22Rv1 (cell line): Measurements from ENCODE around the gene CUTA.
A peak's percentile ranks its signal among the peaks of the same experiment; 100 is the strongest.
"Not testable (repeated sequence)": the region's sequence is repeated elsewhere in the genome, so short reads cannot be mapped to it uniquely, and the experiment has no call there.

Experiments used
- H3K27ac ChIP-seq: fragments of 450-650 bp; 2 replicates; pipeline ENCODE4 v1.5.1; 2017
- ZFX ChIP-seq: fragments of 450-650 bp; IDR thresholded peaks from 2 replicates; pipeline ENCODE4 v1.6.1; 2017; ENCODE audit warnings: antibody characterized with exemption, borderline replicate concordance
- TF ChIP-seq, protein P1 (sequence below): fragments of 450-650 bp; IDR thresholded peaks from 2 replicates; pipeline ENCODE4 v1.5.1; 2017; ENCODE audit warnings: mild to moderate bottlenecking

Gene CUTA

DNA sequence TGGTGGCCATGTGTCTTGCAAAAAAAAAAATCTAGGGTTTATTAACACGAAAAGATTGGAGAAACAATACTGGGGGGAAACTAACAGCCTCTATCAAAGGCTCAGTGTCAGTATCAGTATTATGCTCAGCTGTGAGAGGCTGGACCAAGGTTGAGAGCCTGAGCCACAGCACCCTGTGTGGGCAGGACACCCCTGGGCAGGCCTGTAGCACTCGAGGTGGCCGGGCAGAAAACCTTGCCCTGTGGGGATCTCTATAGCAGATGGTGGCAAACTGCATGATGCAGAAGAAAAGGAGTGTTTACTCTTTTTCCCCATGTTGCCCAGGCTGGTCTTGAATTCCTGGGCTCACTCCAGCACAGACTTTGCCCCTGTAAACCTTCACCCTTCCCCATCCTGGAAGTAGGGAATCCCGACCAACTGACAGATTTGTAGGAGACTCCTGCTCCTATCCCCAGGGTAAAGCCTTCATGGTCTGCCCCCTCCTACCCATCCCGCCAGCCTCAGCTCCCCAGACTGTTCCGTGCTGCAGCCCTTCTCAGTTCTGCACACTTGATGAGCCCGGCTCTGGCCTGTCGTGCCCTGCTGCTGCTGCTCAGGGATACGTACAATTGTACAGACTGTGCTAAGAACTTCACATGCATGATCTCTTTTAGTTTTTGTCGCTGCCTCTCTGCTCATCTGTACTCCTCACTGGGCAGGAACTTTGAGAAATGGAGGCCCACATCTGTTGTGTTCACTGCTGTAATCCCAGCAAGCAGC, 34.3 kb downstream of the CUTA start:
- H3K27ac ChIP-seq: no peak overlapping the region
- no peak for TF ChIP-seq ZFX
- TF ChIP-seq, protein P1, sequence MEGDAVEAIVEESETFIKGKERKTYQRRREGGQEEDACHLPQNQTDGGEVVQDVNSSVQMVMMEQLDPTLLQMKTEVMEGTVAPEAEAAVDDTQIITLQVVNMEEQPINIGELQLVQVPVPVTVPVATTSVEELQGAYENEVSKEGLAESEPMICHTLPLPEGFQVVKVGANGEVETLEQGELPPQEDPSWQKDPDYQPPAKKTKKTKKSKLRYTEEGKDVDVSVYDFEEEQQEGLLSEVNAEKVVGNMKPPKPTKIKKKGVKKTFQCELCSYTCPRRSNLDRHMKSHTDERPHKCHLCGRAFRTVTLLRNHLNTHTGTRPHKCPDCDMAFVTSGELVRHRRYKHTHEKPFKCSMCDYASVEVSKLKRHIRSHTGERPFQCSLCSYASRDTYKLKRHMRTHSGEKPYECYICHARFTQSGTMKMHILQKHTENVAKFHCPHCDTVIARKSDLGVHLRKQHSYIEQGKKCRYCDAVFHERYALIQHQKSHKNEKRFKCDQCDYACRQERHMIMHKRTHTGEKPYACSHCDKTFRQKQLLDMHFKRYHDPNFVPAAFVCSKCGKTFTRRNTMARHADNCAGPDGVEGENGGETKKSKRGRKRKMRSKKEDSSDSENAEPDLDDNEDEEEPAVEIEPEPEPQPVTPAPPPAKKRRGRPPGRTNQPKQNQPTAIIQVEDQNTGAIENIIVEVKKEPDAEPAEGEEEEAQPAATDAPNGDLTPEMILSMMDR: no peak

DNA sequence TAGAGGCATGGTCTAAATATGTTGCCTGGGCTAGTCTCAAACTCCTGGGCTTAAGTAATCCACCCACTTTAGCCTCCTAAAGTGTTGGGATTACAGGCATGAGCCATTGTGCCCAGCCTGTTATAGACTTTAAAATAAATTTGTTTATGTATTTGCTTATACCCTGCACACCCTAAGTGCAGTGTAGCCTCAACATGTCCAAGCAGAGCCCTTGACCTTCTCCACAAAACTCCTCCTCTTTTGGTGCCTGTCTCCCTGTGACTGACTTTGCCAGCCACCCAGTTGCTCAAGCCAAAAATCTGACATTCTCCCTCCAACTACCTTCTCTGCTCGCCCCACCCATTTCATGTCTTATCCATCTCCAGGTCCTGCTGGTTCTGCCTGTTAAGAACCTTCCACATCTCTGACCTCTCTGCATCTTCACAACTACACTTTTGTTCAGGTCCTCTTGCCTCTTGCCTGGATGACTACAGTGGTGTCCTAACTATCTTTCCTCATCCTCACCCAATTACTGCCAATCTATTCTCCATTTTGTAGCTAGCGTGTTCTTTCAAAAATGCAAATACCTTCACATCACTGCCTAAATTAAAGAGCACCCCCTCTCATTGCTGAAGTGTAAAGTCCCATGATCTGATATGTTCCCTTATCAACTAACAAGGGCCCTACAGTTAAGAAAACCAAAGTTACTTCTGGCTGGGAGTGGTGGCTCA, 37.5 kb downstream of the CUTA start:
- H3K27ac ChIP-seq: no peak overlapping the region
- TF ChIP-seq, protein P1: no peak

DNA sequence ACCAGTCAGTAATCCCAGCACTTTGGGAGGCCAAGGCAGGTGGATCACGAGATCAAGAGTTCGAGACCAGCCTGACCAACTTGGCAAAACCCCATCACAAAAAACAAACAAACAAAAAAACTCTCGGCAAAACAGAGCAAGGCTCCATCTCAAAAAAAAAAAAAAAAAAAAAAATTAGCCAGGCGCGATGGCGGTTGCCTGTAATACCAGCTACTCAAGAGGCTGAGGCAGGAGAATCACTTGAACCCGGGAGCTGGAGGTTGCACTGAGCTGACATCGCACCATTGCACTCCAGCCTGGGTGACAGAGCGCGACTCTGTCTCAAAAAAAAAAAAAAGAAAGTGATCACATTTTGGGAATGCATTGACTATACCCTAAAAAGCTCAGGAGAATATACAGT, 38.7 kb downstream of the CUTA start:
- H3K27ac ChIP-seq: not testable (repeated sequence)

DNA sequence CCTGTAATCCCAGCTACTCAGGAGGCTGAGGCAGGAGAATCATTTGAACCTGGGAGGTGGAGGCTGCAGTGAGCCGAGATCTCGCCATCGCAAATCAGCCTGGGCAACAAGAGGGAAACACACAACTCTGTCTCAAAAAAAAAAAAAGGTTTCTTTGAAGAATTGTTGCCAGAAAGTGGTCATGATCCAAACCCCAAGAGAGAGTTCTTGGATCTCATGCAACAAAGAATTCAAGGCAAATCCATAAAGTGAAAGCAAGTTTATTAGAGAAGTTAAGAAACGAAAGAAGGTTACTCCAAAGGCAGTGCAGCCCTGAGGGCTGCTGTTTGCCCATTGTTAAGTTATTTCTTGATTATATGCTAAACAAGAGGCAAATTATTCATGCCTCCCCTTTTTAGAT, 40.7 kb downstream of the CUTA start:
- no peak overlapping the region for H3K27ac ChIP-seq
- TF ChIP-seq, protein P1: no peak
- no peak for TF ChIP-seq ZFX

DNA sequence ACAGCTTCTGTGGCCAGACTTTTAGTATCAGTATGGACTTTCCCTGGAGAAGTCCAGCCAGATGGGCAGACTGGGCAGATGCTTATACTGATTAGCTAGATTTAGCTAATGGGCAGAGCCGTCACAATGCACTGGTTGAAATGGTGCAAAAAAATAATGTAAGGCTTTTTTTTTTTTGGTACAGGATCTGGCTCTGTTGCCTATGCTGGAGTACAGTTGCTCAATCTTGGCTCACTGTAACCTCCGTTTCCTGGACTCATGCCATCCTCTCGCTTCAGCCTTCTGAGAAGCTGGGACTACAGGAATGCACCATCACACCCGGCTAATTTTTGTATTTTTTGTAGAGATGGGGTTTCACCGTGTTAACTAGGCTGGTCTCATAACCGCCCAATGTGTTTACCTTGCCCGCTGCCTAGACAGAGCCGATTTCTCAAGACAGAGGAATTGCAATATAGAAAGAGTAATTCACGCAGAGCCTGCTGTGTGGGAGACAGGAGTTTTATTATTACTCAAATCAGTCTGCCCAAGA, 42.7 kb downstream of the CUTA start:
- H3K27ac ChIP-seq: peak overlapping the region; percentile 65
- no peak for TF ChIP-seq ZFX
- TF ChIP-seq, protein P1: peak; percentile 1; the same call in 1 of the 2 replicates

DNA sequence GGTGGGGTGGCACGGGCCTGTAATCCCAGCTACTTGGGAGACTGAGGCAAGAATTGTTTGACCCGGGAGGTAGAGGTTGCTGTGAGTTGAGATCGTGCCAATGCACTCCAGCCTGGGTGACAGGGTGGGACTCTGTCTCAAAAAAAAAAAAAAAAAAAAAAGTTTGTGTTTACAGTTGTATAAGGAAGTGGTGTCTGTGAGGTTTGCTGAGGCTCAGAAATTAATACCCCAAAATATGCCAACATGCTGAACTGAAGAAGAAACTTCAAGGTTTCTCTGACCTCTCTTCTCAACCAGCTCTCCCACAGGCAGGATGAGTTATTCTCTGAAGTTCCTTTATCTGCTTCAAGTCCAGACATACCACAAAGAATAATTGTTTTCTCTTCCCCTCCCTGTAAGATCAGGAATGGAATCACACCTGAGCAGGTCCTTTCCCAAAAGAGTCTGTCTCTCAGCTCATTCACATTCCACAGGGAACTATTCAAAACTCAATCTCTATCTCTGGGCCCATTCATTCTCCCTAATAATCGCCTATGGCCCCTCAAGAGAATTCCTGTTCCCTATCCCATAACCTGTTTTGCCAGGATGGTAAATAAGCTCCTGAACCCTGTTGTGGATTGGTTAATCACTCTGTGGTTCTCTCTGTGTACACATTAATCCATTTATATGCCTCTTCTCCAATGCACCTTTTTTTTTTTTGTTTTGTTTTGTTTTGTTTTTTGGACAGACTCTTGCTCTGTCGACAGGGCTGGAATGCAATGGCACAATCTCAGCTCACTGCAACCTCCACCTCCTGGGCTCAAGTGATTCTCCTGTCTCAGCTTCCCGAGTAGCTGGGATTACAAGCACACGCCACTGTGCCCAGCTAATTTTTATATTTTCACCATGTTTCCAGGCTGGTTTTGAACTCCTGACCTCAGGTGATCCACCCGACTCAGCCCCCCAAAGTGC, 43.7 kb downstream of the CUTA start:
- TF ChIP-seq, protein P1: no peak
- TF ChIP-seq ZFX: no peak
- H3K27ac ChIP-seq: peak overlapping the region; percentile 65

DNA sequence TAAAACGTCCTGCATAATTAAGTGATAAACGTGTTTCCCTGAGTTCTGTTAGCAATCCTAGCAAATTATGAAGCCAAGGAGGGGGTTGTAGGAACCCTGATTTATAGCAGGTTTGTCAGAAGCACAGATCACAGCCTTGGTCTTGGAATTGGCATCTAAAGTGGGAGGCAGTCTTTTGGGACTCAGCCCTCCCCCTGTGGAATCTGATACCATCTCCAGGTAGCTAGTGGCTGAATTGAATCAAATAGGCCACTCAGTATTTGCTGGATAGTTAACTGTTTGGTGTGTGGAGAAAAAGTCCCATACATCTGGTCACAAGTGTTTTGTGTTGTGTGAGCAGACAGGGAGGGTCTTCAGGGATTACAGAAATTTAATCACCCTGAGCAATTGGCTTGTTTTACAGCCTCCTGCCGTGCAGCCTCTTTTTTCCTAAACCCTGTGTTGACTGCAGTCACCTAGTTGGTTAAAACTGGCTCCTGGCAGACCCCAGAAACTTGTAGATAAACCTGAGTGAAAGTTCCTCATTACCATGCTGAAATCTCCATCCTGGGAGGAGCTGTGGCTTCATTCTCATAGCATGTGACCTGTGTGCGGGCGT, 45.3 kb downstream of the CUTA start:
- H3K27ac ChIP-seq: peak overlapping the region; percentile 65
- no peak for TF ChIP-seq ZFX
- TF ChIP-seq, protein P1: no peak

DNA sequence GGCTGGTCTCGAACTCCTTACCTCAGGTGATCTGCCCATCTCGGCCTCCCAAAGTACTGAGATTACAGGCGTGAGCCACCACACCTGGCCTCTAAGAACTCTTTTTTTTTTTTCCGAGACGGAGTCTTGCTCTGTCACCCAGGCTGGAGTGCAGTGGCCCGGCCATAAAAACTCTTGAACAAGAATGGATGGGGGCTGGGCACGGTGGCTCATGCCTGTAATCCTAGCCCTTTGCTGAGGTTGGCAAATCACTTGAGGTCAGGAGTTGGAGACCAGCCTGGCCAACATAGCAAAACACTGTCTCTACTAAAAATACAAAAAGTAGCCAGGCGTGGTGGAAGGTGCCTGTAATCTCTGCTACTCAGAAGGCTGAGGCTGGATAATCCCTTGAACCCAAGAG, 46.0 kb downstream of the CUTA start:
- peak overlapping the region; percentile 65 for H3K27ac ChIP-seq

DNA sequence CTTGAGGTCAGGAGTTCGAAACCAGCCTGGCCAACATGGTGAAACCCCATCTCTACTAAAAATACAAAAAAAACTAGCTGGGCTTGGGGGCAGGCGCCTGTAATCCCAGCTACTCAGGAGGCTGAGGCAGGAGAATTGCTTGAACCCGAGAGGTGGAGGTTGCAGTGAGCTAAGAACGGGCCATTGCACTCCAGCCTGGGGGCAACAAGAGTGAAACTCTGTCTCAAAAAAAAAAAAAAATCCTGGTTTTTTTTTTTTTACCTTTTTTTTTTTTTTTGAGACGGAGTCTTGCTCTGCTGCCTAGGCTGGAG, 50.2 kb downstream of the CUTA start:
- H3K27ac ChIP-seq: not testable (repeated sequence)
